Measurements from ENCODE around the gene RHOBTB3.

The RHOBTB3 gene

GRCh38 chr5:95713960-95714710 is 17.0 kb upstream of the RHOBTB3 start:
- DNase-seq: no peak

DNA sequence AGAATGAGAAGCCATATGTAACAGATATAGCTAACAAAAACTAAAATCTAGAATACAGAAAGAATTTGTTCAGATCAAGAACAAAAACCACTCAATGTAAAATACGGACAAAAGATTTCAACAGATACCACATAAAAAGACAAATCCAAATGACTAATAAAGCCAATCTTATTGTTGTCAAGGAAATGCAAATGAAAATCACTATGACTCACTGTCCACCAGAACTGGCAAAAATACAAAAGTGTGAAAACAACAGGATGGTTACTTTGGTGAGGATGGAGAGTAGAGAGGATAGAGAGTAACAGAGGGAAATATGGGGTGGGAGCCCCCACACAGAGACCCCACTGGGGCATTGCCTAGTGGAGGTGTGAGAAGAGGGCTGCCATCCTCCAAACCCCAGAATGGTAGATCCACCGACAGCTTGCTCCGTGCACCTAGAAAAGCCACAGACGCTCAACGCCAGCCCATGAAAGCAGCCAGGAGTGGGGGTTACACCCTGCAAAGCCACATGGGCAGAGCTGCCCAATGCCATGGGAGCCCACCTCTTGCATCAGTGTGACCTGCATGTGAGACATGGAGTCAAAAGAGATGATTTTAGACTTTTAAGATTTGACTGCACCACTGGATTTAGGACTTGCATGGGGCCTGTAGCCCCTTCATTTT is 15.2 kb upstream of the RHOBTB3 start:
- DNase-seq: peak; percentile 66

GRCh38 chr5:95717439-95717838 is 13.7 kb upstream of the RHOBTB3 start:
- DNase-seq: no peak

DNA sequence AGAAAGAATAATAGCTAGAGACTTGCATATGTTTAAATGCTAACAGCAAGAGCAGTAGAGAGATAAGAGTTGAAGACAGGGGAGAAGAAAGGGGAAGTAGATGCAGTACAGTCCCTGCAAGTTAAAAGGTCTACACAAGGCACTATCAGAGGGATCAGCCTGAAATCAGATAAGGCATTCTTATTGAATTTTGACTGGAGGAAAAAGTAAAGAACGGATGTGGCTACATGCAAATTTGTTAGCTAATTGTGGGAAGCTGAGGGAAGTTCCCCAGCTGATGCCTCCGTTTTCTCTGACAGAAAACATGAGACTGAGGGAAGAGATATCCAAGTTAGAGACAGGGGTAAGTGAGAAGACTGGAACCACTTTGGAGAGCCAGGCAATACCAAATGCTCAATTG is 12.9 kb upstream of the RHOBTB3 start:
- DNase-seq: no peak

- no peak for DNase-seq
Measured at GRCh38 chr5:95718738-95719137, 12.4 kb upstream of the RHOBTB3 start.

- no peak for DNase-seq
Measured at GRCh38 chr5:95720094-95720786, 10.9 kb upstream of the RHOBTB3 start.

- no peak for DNase-seq
Measured at GRCh38 chr5:95721582-95722295, 9.4 kb upstream of the RHOBTB3 start.

- peak; percentile 83 for DNase-seq
Measured at GRCh38 chr5:95723632-95724369, 7.3 kb upstream of the RHOBTB3 start.

GRCh38 chr5:95725071-95725820 is 5.9 kb upstream of the RHOBTB3 start:
- no peak for DNase-seq

DNA sequence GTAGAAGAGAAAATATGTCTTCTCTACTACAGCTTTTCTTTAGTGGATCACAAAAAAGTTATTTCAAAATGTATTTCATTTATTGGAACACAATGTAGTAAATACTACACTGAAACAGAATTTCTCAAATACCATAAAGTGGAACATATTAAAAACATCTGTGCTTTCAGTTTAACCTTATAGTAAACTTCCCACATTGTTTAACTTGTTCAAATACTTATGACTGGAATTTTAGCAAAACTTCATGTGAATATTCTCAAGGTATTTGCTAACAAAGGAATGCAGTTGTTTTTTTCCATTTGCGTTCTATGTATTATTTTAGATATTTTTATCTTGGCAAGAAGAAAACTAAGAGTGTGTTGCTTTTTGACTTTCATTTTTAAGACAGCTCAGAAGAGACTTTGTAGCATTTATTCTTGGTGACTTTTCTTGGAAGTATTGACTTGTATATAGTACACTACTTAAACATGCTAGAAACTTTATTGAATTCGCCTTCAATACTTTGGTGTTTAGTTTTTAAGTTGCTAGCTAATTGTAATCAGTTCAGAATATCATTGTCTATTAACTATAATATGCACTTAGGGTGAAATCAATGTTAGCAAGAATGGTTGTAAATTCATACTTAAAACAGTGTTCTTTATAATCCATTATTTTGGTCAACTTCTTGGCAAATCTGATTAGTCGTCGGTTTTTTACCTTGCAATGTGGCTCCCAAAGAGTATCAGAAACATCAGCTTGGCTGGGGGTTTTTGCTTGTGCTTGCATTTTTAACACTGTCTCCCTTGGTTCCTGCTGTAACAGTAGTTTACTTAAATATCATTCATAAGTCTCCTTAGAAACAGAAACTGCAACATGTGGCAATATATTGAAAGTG is 5.0 kb upstream of the RHOBTB3 start:
- no peak for DNase-seq

DNA sequence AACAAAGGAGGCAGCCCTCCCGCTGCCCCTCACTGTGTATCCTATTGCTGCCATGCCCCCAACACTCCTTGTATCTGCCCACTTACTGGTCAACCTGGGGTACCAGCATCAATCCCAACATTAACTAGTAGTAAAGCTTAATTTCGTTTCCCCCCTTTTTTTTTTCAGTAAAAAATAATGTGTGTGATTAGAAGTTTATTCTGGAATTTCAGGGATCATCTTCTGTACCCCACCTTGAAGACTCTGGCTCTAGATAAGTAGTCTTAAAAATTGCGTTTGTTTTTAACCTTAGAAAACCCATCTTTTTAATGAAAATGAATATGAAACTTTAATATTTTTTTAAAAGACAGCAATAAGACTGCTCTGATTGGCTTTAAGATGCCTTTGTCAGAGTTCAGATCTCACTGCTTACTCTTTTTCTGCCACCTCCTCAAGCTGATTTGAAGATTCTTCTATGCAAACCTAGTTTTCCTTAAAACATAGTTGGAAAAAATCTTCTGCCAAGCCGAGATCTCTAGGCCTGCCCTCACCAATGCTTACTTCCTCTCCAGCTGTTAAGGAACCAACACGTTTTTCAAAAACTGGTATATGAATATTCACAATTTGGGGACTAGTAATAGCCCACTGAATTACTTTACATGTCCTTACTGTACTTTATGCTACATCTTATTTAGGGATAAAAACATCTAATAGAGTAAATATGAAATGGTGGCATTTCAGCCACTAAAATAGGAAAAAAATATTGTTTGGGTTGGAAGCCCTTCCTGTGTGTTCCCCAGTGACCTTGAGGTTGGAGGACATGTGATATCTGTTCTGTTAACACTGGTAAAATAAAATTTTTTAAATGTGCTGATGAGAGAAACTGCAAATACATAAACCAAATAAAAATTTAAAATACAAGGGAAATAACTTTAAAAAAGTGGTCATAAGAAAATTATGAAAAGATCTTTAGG is 4.0 kb upstream of the RHOBTB3 start:
- DNase-seq: no peak

DNA sequence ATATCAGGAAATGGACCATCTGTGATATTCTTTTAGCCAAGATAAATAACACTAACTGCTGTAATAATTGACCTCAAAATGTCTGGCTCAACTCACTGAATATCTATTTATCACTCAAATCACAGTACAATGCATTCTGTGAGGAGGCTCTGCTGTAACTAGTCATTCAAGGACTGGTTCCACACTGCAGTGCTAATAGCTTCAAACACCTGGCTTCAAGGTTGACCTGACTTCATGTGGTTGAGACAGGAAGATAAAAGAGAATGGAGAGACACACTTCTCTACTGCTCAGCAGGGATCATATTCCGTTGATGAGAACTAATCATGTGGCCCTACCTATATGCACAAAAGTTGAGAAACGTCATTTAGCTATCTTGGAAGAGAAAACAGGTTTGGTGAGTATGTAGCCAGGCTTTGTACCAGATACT is 3.4 kb upstream of the RHOBTB3 start:
- no peak for DNase-seq

DNA sequence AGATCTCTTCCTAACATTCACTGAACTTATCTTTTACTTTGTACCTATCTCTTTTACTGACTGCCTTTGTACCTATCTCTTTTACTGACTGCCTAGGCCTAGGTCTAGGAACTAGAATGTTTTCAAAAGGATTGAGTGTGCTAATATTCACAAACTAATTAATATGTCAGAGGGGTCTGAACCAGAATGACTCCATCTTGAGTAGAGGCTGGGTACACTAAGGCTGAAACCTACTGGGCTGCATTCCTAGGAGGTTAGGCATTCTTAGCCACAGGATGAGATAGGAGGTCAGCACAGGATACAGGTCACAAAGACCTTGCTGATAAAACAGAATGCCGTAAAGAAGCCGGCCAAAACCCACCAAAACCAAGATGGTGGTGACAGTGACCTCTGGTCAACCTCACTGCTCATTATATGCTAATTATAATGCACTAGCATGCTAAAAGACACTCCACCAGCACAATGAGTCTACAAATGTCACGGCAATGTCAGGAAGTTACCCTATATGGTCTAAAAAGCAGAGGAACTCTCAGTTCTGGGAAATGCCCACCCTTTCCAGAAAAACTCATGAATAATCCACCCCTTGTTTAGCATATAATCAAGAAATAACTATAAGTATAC is 2.5 kb upstream of the RHOBTB3 start:
- DNase-seq: peak; percentile 39

DNA sequence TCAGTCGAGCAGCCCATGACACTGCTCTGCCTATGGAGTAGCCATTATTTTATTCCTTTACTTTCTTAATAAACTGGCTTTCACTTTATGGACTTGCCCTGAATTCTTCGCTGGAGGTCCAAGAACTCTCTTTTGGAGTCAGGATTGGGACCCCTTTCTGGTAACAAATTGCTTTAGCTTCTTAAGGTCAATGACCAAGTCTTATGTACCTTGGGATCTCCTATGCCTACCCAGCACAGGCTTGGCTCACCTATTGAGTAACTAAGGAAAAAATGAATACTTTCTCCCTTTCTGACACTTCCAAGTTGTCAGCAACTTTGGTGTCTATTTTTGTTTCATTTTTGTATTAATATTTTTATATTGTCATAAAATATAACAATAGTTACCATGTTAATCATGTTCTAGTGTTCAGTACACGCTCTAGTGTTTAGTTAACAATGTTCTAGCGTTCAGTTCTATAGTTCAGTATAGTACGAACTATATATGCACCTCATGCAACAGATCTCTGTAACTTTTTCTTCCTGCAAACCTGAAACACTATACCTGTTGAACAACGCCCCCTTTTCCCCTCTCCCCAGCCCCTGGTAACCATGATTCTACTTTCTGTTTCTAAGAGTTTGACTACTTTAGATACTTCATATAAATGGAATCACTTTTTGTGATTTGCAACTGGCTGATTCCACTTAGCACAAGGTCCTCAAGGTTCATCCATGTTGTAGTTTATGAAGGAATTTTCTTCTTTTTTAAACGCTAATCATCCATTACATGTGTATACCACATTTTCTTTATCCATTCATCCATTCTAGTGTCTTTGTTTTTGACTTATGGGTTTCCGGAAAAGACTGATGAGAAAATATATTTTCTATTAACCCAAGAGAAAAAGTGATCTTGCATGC is 1.8 kb upstream of the RHOBTB3 start:
- no peak for DNase-seq

GRCh38 chr5:95730011-95730700 is 980 bp upstream of the RHOBTB3 start:
- DNase-seq: no peak

DNA sequence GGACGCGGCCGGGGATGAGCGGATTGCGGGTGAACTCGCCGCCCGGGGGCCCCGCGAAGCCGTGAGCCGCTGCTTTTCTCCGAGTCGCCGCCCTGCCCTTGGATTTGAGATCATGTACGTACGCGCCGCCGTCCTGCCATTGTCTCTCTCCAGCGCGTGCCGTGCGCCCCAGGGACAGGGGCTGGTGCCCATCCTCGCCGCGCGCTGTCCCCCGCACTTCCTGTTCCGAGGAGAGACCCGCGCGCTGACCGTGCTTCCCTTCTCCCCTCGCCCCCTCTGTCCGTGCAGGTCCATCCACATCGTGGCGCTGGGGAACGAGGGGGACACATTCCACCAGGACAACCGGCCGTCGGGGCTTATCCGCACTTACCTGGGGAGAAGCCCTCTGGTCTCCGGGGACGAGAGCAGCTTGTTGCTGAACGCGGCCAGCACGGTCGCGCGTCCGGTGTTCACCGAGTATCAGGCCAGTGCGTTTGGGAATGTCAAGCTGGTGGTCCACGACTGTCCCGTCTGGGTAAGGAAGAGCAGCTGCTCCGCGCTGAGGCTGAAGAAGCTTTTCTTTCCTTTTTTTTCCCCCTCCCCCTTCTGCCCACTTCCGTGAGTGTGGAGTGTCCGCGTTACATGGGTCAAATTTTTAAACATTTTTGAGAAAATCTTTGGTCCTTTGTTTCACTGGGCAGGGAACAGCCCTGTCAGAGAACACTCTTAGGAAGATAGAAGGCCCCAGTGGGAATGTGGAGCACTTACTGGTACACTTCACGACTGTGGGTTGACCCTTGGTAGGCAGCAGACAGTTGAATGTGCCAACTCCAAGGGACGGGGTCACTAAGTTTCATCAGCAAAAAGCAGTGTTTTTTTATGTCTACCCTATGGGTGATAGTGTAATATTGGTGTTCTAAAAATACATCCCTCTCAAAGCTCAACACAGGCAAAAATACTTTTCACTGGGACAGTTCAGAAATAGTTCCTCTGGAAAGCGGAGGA is 727 bp downstream of the RHOBTB3 start:
- DNase-seq: no peak
